GM18873 (cell line): ENCODE results near the gene HACD4.
"Not testable (repeated sequence)": the region's sequence is repeated elsewhere in the genome, so short reads cannot be mapped to it uniquely, and the experiment has no call there.

Experiments used
- ATAC-seq: cut with Tn5 transposase; IDR thresholded peaks from one replicate; pipeline ENCODE4 v1.9.1; 2021; ENCODE audit warnings: mild to moderate bottlenecking, moderate library complexity, moderate number of reproducible peaks; ENCODE audit not compliant: unreplicated experiment, low FRiP score

The HACD4 gene

DNA sequence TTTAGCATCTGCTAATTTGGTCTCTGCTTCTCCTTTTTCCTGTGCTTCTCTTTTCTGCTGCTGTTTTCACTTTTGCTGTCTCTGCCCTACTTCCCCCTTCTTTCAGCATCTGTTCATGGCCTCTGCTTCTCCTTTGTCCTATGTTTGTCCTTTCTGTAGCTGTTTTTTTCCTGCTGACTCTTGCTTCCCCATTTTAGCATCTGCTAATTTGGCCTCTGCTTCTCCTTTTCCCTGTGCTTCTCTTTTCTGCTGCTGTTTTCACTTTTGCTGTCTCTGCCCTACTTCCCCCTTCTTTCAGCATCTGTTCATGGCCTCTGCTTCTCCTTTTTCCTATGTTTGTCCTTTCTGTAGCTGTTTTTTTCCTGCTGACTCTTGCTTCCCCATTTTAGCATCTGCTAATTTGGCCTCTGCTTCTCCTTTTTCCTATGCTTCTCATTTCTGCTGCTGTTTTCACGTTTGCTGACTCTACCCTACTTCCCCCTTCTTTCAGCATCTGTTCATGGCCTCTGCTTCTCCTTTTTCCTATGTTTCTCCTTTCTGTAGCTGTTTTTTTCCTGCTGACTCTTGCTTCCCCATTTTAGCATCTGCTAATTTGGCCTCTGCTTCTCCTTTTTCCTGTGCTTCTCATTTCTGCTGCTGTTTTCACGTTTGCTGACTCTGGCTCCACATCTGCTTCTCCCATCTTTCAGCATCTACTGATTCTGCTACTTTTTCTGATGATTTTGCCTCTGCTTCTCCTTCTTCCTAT lies 57.1 kb downstream of the HACD4 start:
- ATAC-seq = not testable (repeated sequence)

- not testable (repeated sequence) for ATAC-seq
These were observed 58.0 kb downstream of the HACD4 start for GRCh38 chr9:20973246-20973947.

DNA sequence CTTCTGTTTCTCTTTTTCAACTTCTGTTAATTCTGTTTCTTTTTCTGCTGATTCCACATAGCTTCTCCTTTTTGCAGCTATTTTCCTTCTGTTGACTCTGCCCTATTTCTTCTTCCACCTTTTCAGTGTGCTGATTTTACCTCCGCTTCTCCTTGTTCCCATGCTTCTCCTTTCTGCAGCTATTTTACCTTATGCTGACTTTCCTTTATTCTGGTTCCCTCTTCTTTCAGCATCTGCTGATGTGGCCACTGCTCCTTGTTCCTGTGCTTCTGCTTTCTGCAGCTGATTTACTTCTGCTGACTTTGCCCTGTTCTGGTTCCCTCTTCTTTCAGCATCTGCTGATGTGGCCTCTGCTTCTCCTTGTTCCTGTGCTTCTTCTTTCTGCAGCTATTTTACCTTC lies 58.8 kb downstream of the HACD4 start:
- ATAC-seq = no peak

GRCh38 chr9:20962536-20963225 lies 68.8 kb downstream of the HACD4 start:
- no peak for ATAC-seq

- ATAC-seq = no peak
These were observed 80.7 kb downstream of the HACD4 start for GRCh38 chr9:20950707-20951106.
